SK-N-MC (cell line): ENCODE results near the gene USH2A.

Experiments used
- EZH2 ChIP-seq: fragments of 200-600 bp; sonication (generic); IDR thresholded peaks from one replicate; pipeline ENCODE4 v1.6.1; 2017; ENCODE audit warnings: antibody characterized with exemption
- FOXP2 ChIP-seq: optimal IDR thresholded peaks from 2 replicates; pipeline ENCODE3; 2011; ENCODE audit warnings: mild to moderate bottlenecking, moderate library complexity; ENCODE audit not compliant: insufficient read depth; ENCODE audit errors: extremely low read length, control extremely low read depth
- POLR2AphosphoS5 ChIP-seq: IDR thresholded peaks from 2 replicates; pipeline ENCODE4 v1.6.1; 2012; ENCODE audit warnings: mild to moderate bottlenecking, low read depth, low read length, borderline replicate concordance

GRCh38 chr1:215669806-215670491 lies 753.3 kb downstream of the USH2A start:
- TF ChIP-seq FOXP2 = no peak
- no peak for TF ChIP-seq POLR2AphosphoS5
- TF ChIP-seq EZH2 = no peak
